HepG2 (cell line): ENCODE results near the gene KANSL3. TPM values are rescaled to one million over a fixed set of nuclear protein-coding genes. Genes with fewer than 3 reads are reported as not detected.

Experiments
- GABPA ChIP-seq, 2 experiments: IDR thresholded peaks; 2 replicates each; pipeline ENCODE4 v1.6.1; 2011 to 2016; ENCODE audit warnings: low read depth in 2 of 2, low read length in 1 of 2, missing biosample characterization in 1 of 2, missing genetic modification characterization in 1 of 2
- HOXA3 ChIP-seq: sonication (generic); formaldehyde crosslinking; IDR thresholded peaks from 2 replicates; pipeline ENCODE4 v1.5.0; 2020; ENCODE audit warnings: missing genetic modification reagents
- KDM6A ChIP-seq: IDR thresholded peaks from 2 replicates; pipeline ENCODE4 v1.6.1; 2016; ENCODE audit warnings: low read depth
- NCOA5 ChIP-seq: sonication (generic); formaldehyde crosslinking; IDR thresholded peaks from 2 replicates; pipeline ENCODE4 v1.4.0; 2020; ENCODE audit warnings: missing genetic modification reagents
- RBM22 ChIP-seq: fragments of 200-400 bp; formaldehyde crosslinking; optimal IDR thresholded peaks from 2 replicates; pipeline ENCODE3; 2017; ENCODE audit warnings: mild to moderate bottlenecking, low read length, moderate library complexity
- XBP1 ChIP-seq: sonication (generic); formaldehyde crosslinking; IDR thresholded peaks from 2 replicates; pipeline ENCODE4 v1.5.0; 2020; ENCODE audit warnings: missing genetic modification reagents
- ZEB1 ChIP-seq: IDR thresholded peaks from 2 replicates; pipeline ENCODE4 v1.6.1; 2012; ENCODE audit warnings: mild to moderate bottlenecking, low read depth, inconsistent platforms; ENCODE audit not compliant: insufficient replicate concordance
- ZMYM2 ChIP-seq: sonication (generic); formaldehyde crosslinking; IDR thresholded peaks from 2 replicates; pipeline ENCODE4 v1.8.0; 2022; ENCODE audit warnings: mild to moderate bottlenecking, missing genetic modification reagents
- ZNF253 ChIP-seq: sonication (generic); formaldehyde crosslinking; IDR thresholded peaks from 2 replicates; pipeline ENCODE4 v1.8.0; 2022; ENCODE audit warnings: mild to moderate bottlenecking, missing genetic modification reagents, borderline replicate concordance
- ZNF256 ChIP-seq: sonication (generic); formaldehyde crosslinking; conservative IDR thresholded peaks from 2 replicates; pipeline ENCODE4 v1.4.0; 2020; ENCODE audit warnings: missing genetic modification reagents
- polyA plus RNA-seq, 8 experiments: library from polyadenylated mRNA; depleted of rRNA in 3 of 8; stranded (reverse) in 7 of 8; unstranded in 1 of 8; fragments of >200 nt; fragmentation: Illumina TruSeq in 4 of 8; extraction: Trizol in 4 of 8; gene quantifications; 2 replicates each; pipeline versions ENCODE4 v1.2.1 to v1.2.3, GENCODE V29; 2011 to 2016; ENCODE audit warnings: low read depth in 4 of 8, missing spikeins in 1 of 8, mixed read lengths in 1 of 8; ENCODE audit not compliant: insufficient read depth in 1 of 8
- total RNA-seq, 5 experiments: library from RNA; depleted of rRNA; stranded (reverse); fragments of >200 nt; fragmentation: Illumina TruSeq; extraction: Trizol; gene quantifications; 2 replicates each; pipeline ENCODE4 v1.2.3, GENCODE V29; 2016; ENCODE audit warnings: low read depth in 1 of 5
- TF ChIP-seq, protein P1 (sequence below): sonication (generic); formaldehyde crosslinking; IDR thresholded peaks from 2 replicates; pipeline ENCODE4 v1.4.0; 2020; ENCODE audit warnings: missing genetic modification reagents, borderline replicate concordance
- TF ChIP-seq, protein P2 (sequence below): sonication (generic); formaldehyde crosslinking; conservative IDR thresholded peaks from 2 replicates; pipeline ENCODE4 v1.4.0; 2020; ENCODE audit warnings: missing genetic modification reagents
- TF ChIP-seq, protein P3 (sequence below): sonication (generic); formaldehyde crosslinking; IDR thresholded peaks from 2 replicates; pipeline ENCODE4 v1.5.0; 2020; ENCODE audit warnings: missing genetic modification reagents, mild to moderate bottlenecking, borderline replicate concordance
- TF ChIP-seq, protein P4 (sequence below): sonication (generic); formaldehyde crosslinking; IDR thresholded peaks from 2 replicates; pipeline ENCODE4 v1.4.0; 2020; ENCODE audit warnings: mild to moderate bottlenecking, missing genetic modification reagents
- TF ChIP-seq, protein P5 (sequence below): sonication (generic); formaldehyde crosslinking; IDR thresholded peaks from 2 replicates; pipeline ENCODE4 v1.8.1; 2023; ENCODE audit warnings: mild to moderate bottlenecking, missing genetic modification reagents, borderline replicate concordance
- TF ChIP-seq, protein P6 (sequence below): sonication (generic); formaldehyde crosslinking; IDR thresholded peaks from 2 replicates; pipeline ENCODE4 v1.4.0; 2020; ENCODE audit warnings: missing genetic modification reagents, mild to moderate bottlenecking, borderline replicate concordance

KANSL3 gene
- total and polyA plus RNA-seq, 2 of the 13 experiments (the other 11 are each of a cell fraction or from before 2014, with no cell fraction given) = 20.8 to 37.3 TPM

DNA sequence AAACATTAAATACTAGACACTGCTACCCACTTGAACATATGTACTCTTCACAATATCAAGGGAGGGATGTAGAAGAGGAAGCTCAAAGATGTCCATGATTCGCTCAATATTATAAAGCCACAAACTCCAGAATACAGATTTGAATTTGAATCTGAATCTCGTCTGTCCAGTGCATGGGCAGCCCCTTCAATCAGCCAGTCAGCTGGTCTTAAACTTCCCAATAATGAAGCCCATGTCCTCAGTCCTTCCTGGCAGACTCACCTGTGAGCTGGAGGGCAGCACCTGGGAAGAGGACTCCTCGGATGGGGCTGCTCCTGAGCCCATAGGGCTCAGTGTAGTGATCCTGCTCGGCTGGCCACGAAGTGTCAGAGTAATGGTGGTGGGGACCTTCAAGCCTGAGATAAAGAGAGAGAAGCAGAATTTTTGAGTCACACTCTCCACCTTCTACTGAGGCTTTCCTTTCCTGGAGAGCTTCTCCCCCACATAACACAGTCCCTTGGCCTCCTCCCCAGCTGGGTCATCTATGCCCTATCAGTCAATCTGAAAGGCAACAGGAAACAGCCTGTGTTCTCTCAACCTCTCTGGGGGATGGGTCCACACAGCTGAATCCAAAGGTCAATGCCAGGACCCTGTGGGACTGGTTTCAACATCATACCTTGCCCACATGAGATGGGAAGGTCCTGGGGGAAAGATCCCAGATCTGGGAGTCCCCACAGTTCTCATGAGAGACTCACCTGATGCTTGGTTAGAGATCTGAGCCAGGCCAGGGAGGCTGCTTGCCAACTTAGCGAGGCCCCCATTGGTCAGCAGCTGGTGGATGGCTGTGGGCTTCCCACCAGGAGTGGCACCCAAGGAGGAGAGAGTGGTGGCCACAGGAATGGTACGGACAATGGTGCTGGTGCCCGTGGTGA, 36.5 kb downstream of the KANSL3 start (continued):
- TF ChIP-seq, protein P1, sequence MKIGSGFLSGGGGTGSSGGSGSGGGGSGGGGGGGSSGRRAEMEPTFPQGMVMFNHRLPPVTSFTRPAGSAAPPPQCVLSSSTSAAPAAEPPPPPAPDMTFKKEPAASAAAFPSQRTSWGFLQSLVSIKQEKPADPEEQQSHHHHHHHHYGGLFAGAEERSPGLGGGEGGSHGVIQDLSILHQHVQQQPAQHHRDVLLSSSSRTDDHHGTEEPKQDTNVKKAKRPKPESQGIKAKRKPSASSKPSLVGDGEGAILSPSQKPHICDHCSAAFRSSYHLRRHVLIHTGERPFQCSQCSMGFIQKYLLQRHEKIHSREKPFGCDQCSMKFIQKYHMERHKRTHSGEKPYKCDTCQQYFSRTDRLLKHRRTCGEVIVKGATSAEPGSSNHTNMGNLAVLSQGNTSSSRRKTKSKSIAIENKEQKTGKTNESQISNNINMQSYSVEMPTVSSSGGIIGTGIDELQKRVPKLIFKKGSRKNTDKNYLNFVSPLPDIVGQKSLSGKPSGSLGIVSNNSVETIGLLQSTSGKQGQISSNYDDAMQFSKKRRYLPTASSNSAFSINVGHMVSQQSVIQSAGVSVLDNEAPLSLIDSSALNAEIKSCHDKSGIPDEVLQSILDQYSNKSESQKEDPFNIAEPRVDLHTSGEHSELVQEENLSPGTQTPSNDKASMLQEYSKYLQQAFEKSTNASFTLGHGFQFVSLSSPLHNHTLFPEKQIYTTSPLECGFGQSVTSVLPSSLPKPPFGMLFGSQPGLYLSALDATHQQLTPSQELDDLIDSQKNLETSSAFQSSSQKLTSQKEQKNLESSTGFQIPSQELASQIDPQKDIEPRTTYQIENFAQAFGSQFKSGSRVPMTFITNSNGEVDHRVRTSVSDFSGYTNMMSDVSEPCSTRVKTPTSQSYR (CRISPR knock-in tag) = peak; percentile 100
- TF ChIP-seq RBM22 = no peak
- TF ChIP-seq, protein P2, sequence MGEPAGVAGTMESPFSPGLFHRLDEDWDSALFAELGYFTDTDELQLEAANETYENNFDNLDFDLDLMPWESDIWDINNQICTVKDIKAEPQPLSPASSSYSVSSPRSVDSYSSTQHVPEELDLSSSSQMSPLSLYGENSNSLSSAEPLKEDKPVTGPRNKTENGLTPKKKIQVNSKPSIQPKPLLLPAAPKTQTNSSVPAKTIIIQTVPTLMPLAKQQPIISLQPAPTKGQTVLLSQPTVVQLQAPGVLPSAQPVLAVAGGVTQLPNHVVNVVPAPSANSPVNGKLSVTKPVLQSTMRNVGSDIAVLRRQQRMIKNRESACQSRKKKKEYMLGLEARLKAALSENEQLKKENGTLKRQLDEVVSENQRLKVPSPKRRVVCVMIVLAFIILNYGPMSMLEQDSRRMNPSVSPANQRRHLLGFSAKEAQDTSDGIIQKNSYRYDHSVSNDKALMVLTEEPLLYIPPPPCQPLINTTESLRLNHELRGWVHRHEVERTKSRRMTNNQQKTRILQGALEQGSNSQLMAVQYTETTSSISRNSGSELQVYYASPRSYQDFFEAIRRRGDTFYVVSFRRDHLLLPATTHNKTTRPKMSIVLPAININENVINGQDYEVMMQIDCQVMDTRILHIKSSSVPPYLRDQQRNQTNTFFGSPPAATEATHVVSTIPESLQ = no peak
- TF ChIP-seq, protein P3, sequence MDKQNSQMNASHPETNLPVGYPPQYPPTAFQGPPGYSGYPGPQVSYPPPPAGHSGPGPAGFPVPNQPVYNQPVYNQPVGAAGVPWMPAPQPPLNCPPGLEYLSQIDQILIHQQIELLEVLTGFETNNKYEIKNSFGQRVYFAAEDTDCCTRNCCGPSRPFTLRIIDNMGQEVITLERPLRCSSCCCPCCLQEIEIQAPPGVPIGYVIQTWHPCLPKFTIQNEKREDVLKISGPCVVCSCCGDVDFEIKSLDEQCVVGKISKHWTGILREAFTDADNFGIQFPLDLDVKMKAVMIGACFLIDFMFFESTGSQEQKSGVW = no peak
- no peak for TF ChIP-seq GABPA (IDR thresholded peaks at IDR 0.05; ENCODE audit: low read depth, low read length)
- TF ChIP-seq GABPA (CRISPR knock-in tag; IDR thresholded peaks at IDR 0.05; ENCODE audit: low read depth) = peak; percentile 74
- peak; percentile 77 for TF ChIP-seq ZMYM2 (CRISPR knock-in tag)
- no peak for TF ChIP-seq ZNF253
- TF ChIP-seq XBP1 (CRISPR knock-in tag) = no peak
- TF ChIP-seq, protein P4, sequence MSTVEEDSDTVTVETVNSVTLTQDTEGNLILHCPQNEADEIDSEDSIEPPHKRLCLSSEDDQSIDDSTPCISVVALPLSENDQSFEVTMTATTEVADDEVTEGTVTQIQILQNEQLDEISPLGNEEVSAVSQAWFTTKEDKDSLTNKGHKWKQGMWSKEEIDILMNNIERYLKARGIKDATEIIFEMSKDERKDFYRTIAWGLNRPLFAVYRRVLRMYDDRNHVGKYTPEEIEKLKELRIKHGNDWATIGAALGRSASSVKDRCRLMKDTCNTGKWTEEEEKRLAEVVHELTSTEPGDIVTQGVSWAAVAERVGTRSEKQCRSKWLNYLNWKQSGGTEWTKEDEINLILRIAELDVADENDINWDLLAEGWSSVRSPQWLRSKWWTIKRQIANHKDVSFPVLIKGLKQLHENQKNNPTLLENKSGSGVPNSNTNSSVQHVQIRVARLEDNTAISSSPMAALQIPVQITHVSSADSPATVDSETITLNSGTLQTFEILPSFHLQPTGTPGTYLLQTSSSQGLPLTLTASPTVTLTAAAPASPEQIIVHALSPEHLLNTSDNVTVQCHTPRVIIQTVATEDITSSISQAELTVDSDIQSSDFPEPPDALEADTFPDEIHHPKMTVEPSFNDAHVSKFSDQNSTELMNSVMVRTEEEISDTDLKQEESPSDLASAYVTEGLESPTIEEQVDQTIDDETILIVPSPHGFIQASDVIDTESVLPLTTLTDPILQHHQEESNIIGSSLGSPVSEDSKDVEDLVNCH = no peak
- TF ChIP-seq, protein P5, sequence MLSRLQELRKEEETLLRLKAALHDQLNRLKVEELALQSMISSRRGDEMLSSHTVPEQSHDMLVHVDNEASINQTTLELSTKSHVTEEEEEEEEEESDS (CRISPR knock-in tag) = no peak; the same call in 1 of the 2 replicates
- no peak for TF ChIP-seq ZNF256 (CRISPR knock-in tag)
- peak; percentile 96 for TF ChIP-seq KDM6A (CRISPR knock-in tag)
- peak; percentile 88 for TF ChIP-seq HOXA3 (CRISPR knock-in tag)
- no peak for TF ChIP-seq ZEB1
- TF ChIP-seq, protein P6, sequence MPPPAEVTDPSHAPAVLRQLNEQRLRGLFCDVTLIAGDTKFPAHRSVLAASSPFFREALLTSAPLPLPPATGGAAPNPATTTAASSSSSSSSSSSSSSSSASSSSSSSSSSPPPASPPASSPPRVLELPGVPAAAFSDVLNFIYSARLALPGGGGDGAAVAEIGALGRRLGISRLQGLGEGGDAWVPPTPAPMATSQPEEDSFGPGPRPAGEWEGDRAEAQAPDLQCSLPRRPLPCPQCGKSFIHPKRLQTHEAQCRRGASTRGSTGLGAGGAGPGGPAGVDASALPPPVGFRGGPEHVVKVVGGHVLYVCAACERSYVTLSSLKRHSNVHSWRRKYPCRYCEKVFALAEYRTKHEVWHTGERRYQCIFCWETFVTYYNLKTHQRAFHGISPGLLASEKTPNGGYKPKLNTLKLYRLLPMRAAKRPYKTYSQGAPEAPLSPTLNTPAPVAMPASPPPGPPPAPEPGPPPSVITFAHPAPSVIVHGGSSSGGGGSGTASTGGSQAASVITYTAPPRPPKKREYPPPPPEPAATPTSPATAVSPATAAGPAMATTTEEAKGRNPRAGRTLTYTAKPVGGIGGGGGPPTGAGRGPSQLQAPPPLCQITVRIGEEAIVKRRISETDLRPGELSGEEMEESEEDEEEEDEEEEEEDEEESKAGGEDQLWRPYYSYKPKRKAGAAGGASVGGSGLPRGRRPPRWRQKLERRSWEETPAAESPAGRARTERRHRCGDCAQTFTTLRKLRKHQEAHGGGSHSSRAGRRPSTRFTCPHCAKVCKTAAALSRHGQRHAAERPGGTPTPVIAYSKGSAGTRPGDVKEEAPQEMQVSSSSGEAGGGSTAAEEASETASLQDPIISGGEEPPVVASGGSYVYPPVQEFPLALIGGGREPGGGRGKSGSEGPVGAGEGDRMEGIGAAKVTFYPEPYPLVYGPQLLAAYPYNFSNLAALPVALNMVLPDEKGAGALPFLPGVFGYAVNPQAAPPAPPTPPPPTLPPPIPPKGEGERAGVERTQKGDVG (CRISPR knock-in tag) = no peak; the same call in 1 of the 2 replicates
- no peak for TF ChIP-seq NCOA5 (CRISPR knock-in tag)
